Measurements from ENCODE around the gene RNASE8.

Gene RNASE8

GRCh38 chr14:21092273-21093011 lies 34.8 kb downstream of the RNASE8 start:
- Mint-ChIP-seq H3K4me1 (peaks cover 17 to 28% of the 10 kb centered on the region in 2 donors), H3K36me3 (peaks cover 3% of the 10 kb centered on the region in 2 donors), H3K9me3 (no peaks in the 10 kb centered on the region), H3K27ac (no peak overlapping the region), H3K27me3 (no peaks in the 10 kb centered on the region), H3K4me3 (no peak overlapping the region)
- peak; percentile 82 to 89 for ATAC-seq (replicated peaks)
- peak; percentile 81 for DNase-seq

- H3K4me1 Mint-ChIP-seq = peaks cover 12 to 24% of the 10 kb centered on the region in 2 donors
- no peaks in the 10 kb centered on the region for H3K27me3 Mint-ChIP-seq
- ATAC-seq (replicated peaks) (no peak), DNase-seq (no peak)
- H3K36me3 Mint-ChIP-seq = peaks cover 3% of the 10 kb centered on the region in 2 donors
- no peak overlapping the region for H3K4me3 Mint-ChIP-seq
- H3K9me3 Mint-ChIP-seq = no peaks in the 10 kb centered on the region
- H3K27ac Mint-ChIP-seq = no peak overlapping the region
Measured at GRCh38 chr14:21093018-21093417, 35.4 kb downstream of the RNASE8 start.

- Mint-ChIP-seq H3K36me3 (peaks cover 3% of the 10 kb centered on the region in 2 donors), H3K27me3 (peaks cover 0 to under 1% of the 10 kb centered on the region in 2 donors), H3K9me3 (no peaks in the 10 kb centered on the region), H3K27ac (no peak overlapping the region), H3K4me3 (no peak overlapping the region), H3K4me1 (peaks cover 15 to 26% of the 10 kb centered on the region in 2 donors)
- no peak for ATAC-seq (replicated peaks)
- no peak for DNase-seq
Measured at GRCh38 chr14:21093769-21094681, 36.4 kb downstream of the RNASE8 start.

GRCh38 chr14:21095430-21096205 lies 38.0 kb downstream of the RNASE8 start:
- Mint-ChIP-seq H3K36me3 (peaks cover 3% of the 10 kb centered on the region in 2 donors), H3K9me3 (no peaks in the 10 kb centered on the region), H3K27me3 (peaks cover 7 to 9% of the 10 kb centered on the region in 2 donors), H3K27ac (no peak overlapping the region), H3K4me3 (no peak overlapping the region), H3K4me1 (peaks cover 19 to 34% of the 10 kb centered on the region in 2 donors)
- DNase-seq (no peak), ATAC-seq (replicated peaks) (no peak)

- no peak overlapping the region for H3K4me3 Mint-ChIP-seq
- peaks cover 19 to 34% of the 10 kb centered on the region in 2 donors for H3K4me1 Mint-ChIP-seq
- H3K36me3 Mint-ChIP-seq = peaks cover 0 to 3% of the 10 kb centered on the region in 2 donors
- DNase-seq = no peak
- no peak for ATAC-seq (replicated peaks)
- no peak overlapping the region for H3K27ac Mint-ChIP-seq
- H3K27me3 Mint-ChIP-seq = peaks cover 7 to 16% of the 10 kb centered on the region in 2 donors
- no peaks in the 10 kb centered on the region for H3K9me3 Mint-ChIP-seq
Measured at GRCh38 chr14:21096438-21096837, 38.8 kb downstream of the RNASE8 start.

- Mint-ChIP-seq H3K27ac (peak overlapping the region; percentile 65), H3K9me3 (no peaks in the 10 kb centered on the region), H3K4me1 (peaks cover 20 to 35% of the 10 kb centered on the region in 2 donors), H3K36me3 (peaks cover 0 to 3% of the 10 kb centered on the region in 2 donors), H3K27me3 (peaks cover 7 to 16% of the 10 kb centered on the region in 2 donors), H3K4me3 (peak overlapping the region; percentile 77 to 81)
- ATAC-seq (replicated peaks) (no peak), DNase-seq (no peak)
Measured at GRCh38 chr14:21096978-21097635, 39.5 kb downstream of the RNASE8 start.

- Mint-ChIP-seq H3K4me3 (peak overlapping the region; percentile 77 to 81), H3K27ac (peak overlapping the region; percentile 65), H3K36me3 (peaks cover 0 to under 1% of the 10 kb centered on the region in 2 donors), H3K9me3 (no peaks in the 10 kb centered on the region), H3K27me3 (peaks cover 7 to 21% of the 10 kb centered on the region in 2 donors), H3K4me1 (peaks cover 20 to 35% of the 10 kb centered on the region in 2 donors)
- peak in 1 of 2 donors; percentile 23 for ATAC-seq (replicated peaks)
- DNase-seq = no peak
Measured at GRCh38 chr14:21097636-21098075, 40.0 kb downstream of the RNASE8 start.

GRCh38 chr14:21098076-21098891 lies 40.7 kb downstream of the RNASE8 start, which contains the start of gene ZNF219:
ZNF219 (minus strand) TSS chr14:21098655; CDS start chr14:21093591, 5,064 bp downstream.
- Mint-ChIP-seq H3K27me3 (peaks cover 7 to 22% of the 10 kb centered on the region in 2 donors), H3K9me3 (no peaks in the 10 kb centered on the region), H3K4me1 (peaks cover 19 to 34% of the 10 kb centered on the region in 2 donors), H3K36me3 (no peaks in the 10 kb centered on the region), H3K27ac (peak within 1 kb of the TSS; percentile 71), H3K4me3 (peak within 1 kb of the TSS; percentile 80 to 81)
- DNase-seq = no peak
- ATAC-seq (replicated peaks) = peak; percentile 52 to 59

GRCh38 chr14:21098892-21099595 lies 41.4 kb downstream of the RNASE8 start:
- peaks cover 7 to 25% of the 10 kb centered on the region in 2 donors for H3K27me3 Mint-ChIP-seq
- peak overlapping the region; percentile 71 for H3K27ac Mint-ChIP-seq
- no peaks in the 10 kb centered on the region for H3K9me3 Mint-ChIP-seq
- no peak for ATAC-seq (replicated peaks)
- H3K4me1 Mint-ChIP-seq = peaks cover 21 to 37% of the 10 kb centered on the region in 2 donors
- H3K4me3 Mint-ChIP-seq = peak overlapping the region; percentile 80 to 81
- DNase-seq = no peak
- H3K36me3 Mint-ChIP-seq = no peaks in the 10 kb centered on the region

GRCh38 chr14:21099596-21099985 lies 42.0 kb downstream of the RNASE8 start:
- Mint-ChIP-seq H3K4me1 (peaks cover 23 to 41% of the 10 kb centered on the region in 2 donors), H3K27me3 (peaks cover 7 to 25% of the 10 kb centered on the region in 2 donors), H3K9me3 (no peaks in the 10 kb centered on the region), H3K27ac (peak overlapping the region; percentile 71), H3K4me3 (peak overlapping the region; percentile 80 to 81), H3K36me3 (no peaks in the 10 kb centered on the region)
- no peak for ATAC-seq (replicated peaks)
- no peak for DNase-seq

- H3K9me3 Mint-ChIP-seq = no peaks in the 10 kb centered on the region
- peaks cover 7 to 25% of the 10 kb centered on the region in 2 donors for H3K27me3 Mint-ChIP-seq
- H3K4me1 Mint-ChIP-seq = peaks cover 25 to 38% of the 10 kb centered on the region in 2 donors
- H3K4me3 Mint-ChIP-seq = no peak within 1 kb of the TSS
- no peaks in the 10 kb centered on the region for H3K36me3 Mint-ChIP-seq
- ATAC-seq (replicated peaks) (no peak), DNase-seq (no peak)
- H3K27ac Mint-ChIP-seq = peak within 1 kb of the TSS; percentile 21
Measured at GRCh38 chr14:21100931-21101330, 43.3 kb downstream of the RNASE8 start, which contains the start of gene TMEM253. TMEM253 (plus strand) TSS chr14:21101066; CDS start chr14:21101344, 278 bp downstream.

- DNase-seq = no peak
- Mint-ChIP-seq H3K27me3 (peaks cover 7 to 25% of the 10 kb centered on the region in 2 donors), H3K4me1 (peaks cover 30 to 44% of the 10 kb centered on the region in 2 donors), H3K9me3 (no peaks in the 10 kb centered on the region), H3K4me3 (peak overlapping the region in 1 of 2 donors; percentile 81), H3K36me3 (no peaks in the 10 kb centered on the region), H3K27ac (no peak overlapping the region)
- ATAC-seq (replicated peaks) = no peak
Measured at GRCh38 chr14:21101802-21102413, 44.3 kb downstream of the RNASE8 start.

Data from stimulated activated naive B cell treated with anti-CD40 and anti-IgM and Interleukin-4, amounts not matched to agents 10 μg/mL and 1 μg/mL and 100 μg/mL, for 72 hours (primary cell).